ENCODE measurements around the gene LIME1. TPM values are rescaled to one million over a fixed set of nuclear protein-coding genes. Genes with fewer than 3 reads are reported as not detected.

The LIME1 gene
- total RNA-seq, 1 donor from 2014 or later, result 8.7 TPM

DNA sequence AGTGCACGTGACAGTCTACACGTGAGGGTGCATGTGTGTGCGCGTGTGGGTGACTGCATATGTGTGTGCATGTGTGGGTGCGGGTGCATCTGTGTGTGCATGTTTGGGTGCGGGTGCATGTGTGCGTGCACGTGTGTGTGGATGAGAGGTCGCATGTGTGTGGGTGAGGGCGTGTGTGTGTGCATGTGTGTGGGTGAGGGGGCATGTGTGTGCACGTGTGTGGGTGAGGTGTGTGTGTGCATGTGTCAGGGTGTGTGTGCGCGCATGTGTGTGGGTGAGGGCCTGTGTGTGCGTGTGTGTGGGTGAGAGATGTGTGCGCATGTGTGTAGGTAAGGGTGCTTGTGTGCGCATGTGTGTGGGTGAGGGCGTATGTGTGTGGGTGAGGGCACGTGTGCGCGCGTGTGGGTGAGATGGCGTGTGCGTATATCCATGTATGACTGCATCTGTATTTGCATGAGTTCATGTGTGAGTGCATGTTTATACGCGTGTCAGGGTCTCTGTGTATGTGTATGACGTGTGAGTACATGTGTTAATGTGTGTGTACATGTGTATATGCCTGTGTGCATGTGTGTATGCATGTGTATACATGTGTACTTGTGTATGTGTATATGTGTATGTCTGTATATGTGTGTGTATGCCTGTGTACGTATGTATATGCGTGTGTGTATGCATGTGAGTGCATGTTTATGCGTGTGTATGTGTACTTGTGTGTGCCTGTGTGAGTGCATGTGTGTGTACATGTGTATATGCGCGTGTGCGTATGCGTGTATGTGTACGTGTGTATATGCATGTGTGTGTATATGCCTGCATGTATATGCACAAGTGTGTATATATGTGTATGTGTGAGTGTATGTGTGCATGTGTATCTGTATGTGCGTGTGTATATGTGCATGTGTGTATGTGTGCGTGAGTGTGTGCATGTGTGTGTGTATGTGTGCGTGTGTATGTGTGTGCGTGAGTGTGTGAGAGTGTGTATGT lies 4.1 kb upstream of the LIME1 start:
- Histone ChIP-seq H3K36me3 (peaks cover 41% of the 10 kb centered on the region), H3K27ac (no peak overlapping the region), H3K4me3 (no peak overlapping the region), H3K4me1 (peaks cover 22% of the 10 kb centered on the region), H3K9me3 (no peaks in the 10 kb centered on the region), H3K27me3 (ENCODE audit: low read depth) (no peaks in the 10 kb centered on the region)
- TF ChIP-seq, protein P1, sequence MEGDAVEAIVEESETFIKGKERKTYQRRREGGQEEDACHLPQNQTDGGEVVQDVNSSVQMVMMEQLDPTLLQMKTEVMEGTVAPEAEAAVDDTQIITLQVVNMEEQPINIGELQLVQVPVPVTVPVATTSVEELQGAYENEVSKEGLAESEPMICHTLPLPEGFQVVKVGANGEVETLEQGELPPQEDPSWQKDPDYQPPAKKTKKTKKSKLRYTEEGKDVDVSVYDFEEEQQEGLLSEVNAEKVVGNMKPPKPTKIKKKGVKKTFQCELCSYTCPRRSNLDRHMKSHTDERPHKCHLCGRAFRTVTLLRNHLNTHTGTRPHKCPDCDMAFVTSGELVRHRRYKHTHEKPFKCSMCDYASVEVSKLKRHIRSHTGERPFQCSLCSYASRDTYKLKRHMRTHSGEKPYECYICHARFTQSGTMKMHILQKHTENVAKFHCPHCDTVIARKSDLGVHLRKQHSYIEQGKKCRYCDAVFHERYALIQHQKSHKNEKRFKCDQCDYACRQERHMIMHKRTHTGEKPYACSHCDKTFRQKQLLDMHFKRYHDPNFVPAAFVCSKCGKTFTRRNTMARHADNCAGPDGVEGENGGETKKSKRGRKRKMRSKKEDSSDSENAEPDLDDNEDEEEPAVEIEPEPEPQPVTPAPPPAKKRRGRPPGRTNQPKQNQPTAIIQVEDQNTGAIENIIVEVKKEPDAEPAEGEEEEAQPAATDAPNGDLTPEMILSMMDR (IDR thresholded peaks at IDR 0.05), result no peak
- no peak for ATAC-seq
- no peak for DNase-seq
- intact Hi-C loops (cut with DNase I), result no loop called here

DNA sequence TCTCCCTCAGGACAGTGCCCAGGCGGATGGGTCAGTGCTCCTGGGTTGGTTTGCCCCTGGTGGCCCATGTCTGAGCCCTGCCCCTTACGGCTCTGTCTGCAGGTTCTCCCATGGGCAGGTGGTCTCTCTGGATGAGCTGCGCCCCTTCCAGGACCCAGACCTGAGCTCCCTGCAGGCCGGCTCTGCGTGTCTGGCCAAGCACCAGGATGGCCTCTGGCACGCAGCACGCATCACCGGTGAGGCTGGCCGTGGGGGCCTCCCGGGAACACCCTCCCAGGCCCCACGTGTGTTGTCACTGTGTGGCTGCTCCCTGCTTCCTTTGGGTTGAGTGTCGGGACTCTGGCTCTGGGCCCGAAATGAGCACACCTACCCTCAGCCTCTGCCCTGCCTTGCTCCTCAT lies 3.3 kb upstream of the LIME1 start:
- intact Hi-C loops (cut with DNase I), result no loop called here
- no peak for DNase-seq
- Histone ChIP-seq H3K9me3 (no peaks in the 10 kb centered on the region), H3K4me1 (peaks cover 26% of the 10 kb centered on the region), H3K4me3 (no peak overlapping the region), H3K27me3 (ENCODE audit: low read depth) (no peaks in the 10 kb centered on the region), H3K27ac (no peak overlapping the region), H3K36me3 (peaks cover 41% of the 10 kb centered on the region)
- TF ChIP-seq, protein P1 (IDR thresholded peaks at IDR 0.05), result no peak
- ATAC-seq, result no peak

DNA sequence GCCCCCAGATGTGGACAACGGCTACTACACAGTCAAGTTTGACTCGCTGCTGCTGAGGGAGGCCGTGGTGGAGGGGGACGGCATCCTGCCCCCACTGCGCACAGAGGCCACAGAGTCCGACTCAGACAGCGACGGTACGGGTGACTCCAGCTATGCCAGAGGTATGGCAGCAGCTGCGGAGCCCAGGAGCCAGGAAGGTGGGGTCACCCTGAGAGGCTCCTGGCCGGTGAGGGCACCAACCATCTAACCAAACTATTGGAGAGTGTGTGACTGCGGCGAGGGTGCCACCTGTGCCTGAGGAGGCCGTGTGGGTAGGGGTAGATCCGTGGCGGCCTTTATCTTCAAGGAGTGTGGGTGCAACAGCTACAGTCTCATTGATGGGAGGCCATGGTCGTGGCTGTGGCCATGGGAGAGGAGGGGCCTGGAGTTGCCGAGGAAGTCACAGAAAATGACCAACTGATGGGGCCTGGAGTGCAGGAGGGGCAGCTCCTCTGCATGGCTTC lies 2.8 kb upstream of the LIME1 start:
- H3K4me3 ChIP-seq, result no peak overlapping the region
- TF ChIP-seq, protein P1 (IDR thresholded peaks at IDR 0.05), result no peak
- intact Hi-C loops (cut with DNase I), result no loop called here
- peaks cover 41% of the 10 kb centered on the region for H3K36me3 ChIP-seq
- no peaks in the 10 kb centered on the region for H3K27me3 ChIP-seq (ENCODE audit: low read depth)
- ATAC-seq (no peak), DNase-seq (no peak)
- peaks cover 26% of the 10 kb centered on the region for H3K4me1 ChIP-seq
- H3K27ac ChIP-seq, result no peak overlapping the region
- no peaks in the 10 kb centered on the region for H3K9me3 ChIP-seq

DNA sequence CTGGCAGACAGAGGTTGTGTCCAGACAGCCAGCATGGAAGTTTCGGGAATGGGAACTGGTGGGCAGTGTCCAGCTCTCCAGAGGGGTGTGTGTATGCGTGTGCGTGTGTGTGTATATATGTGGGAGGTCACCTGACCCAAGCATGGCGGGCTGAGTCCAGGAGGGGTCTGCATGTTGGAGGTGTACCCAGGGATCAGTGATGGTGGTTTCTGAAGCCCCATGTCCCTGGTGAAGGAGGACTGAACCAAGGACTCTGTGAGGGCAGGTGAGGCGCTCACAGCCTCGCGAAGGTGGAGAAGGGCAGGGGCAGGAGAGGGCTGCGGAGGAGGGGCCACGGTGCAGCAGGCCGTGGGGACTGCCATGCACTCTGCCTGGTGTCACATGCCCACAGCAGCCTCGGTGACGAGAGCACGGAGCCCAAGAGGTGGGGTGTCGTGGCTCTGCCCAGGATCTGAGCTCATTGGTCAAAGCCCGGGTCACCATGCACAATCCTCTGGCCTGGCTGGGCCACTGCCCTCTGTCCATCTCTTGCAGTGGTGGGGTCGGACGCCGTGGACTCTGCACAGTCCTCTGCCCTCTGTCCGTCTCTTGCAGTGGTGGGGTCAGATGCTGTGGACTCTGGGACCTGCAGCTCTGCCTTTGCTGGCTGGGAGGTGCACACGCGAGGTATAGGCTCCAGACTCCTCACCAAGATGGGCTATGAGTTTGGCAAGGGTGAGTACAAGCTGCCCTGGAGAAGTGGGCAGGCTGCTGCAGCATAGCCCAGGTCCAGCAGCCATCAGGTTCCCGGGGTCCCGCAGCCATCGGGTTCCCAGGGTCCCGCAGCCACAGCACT lies 2.1 kb upstream of the LIME1 start:
- Histone ChIP-seq H3K4me3 (no peak overlapping the region), H3K27me3 (ENCODE audit: low read depth) (no peaks in the 10 kb centered on the region), H3K9me3 (no peaks in the 10 kb centered on the region), H3K36me3 (peaks cover 41% of the 10 kb centered on the region), H3K27ac (no peak overlapping the region), H3K4me1 (peaks cover 28% of the 10 kb centered on the region)
- no peak for DNase-seq
- TF ChIP-seq, protein P1 (IDR thresholded peaks at IDR 0.05), result no peak
- intact Hi-C loops (cut with DNase I), result no loop called here
- no peak for ATAC-seq

Measured in lower lobe of right lung (tissue), 2 donors.